ENCODE measurements around the gene GRM7. TPM values are rescaled to one million over a fixed set of nuclear protein-coding genes. Genes with fewer than 3 reads are reported as not detected.

The GRM7 gene
- total and polyA plus RNA-seq, 9 of the 15 experiments (the other 6 are each of a cell fraction or from before 2014, with no cell fraction given): not detected

- no peak for TF ChIP-seq ZNF277 (CRISPR knock-in tag; IDR thresholded peaks at IDR 0.05; ENCODE audit: borderline replicate concordance)
- TF ChIP-seq MBD1 (CRISPR knock-in tag; IDR thresholded peaks at IDR 0.05): no peak
- TF ChIP-seq SPI1 (IDR thresholded peaks at IDR 0.05; ENCODE audit: borderline replicate concordance, low read depth, low read length): no peak
- TF ChIP-seq KAT2B (IDR thresholded peaks at IDR 0.05; ENCODE audit: low read depth, low read length): no peak
- no peak for TF ChIP-seq ZKSCAN1 (IDR thresholded peaks at IDR 0.05; ENCODE audit: low read depth, low read length)
- TF ChIP-seq LEF1 (IDR thresholded peaks at IDR 0.05): no peak
- no peak for TF ChIP-seq HDAC6 (IDR thresholded peaks at IDR 0.05; ENCODE audit: low read depth, low read length)
- no peak for TF ChIP-seq ZBTB8A (IDR thresholded peaks at IDR 0.05; ENCODE audit: partially characterized antibody)
- TF ChIP-seq MECOM (CRISPR knock-in tag; IDR thresholded peaks at IDR 0.05): no peak
- no peak for TF ChIP-seq ETV6 (IDR thresholded peaks at IDR 0.05; ENCODE audit: borderline replicate concordance in 1 of 2, low read depth in 2 of 2, low read length in 1 of 2)
- TF ChIP-seq ETV6 (CRISPR knock-in tag; IDR thresholded peaks at IDR 0.05; ENCODE audit: borderline replicate concordance): no peak
Observed at GRCh38 chr3:7282988-7283387, 422.1 kb downstream of the GRM7 start (continued).

Measured in K562 (cell line).